Caco-2 (cell line): ENCODE data around the gene FOXP1. TPM values are rescaled to one million over a fixed set of nuclear protein-coding genes. Genes with fewer than 3 reads are reported as not detected.

Source experiments
- BruUV-seq: library from RNA; stranded (reverse); fragments of 400-500 nt; replicated peaks from 2 replicates; lab custom pipeline; 2021; lab: Mats Ljungman, UMichigan
- CTCF ChIA-PET: fragments of 300-600 bp; sonication (Branson Sonifier 250); formaldehyde crosslinking; loops from one replicate; lab custom pipeline; 2022; ENCODE audit warnings: antibody characterized with exemption; lab: Charles Lee
- POLR2A ChIA-PET: fragments of 300-600 bp; sonication (Branson Sonifier 250); formaldehyde crosslinking; loops from one replicate; lab custom pipeline; 2022; ENCODE audit warnings: antibody characterized with exemption; lab: Charles Lee
- DNase-seq, 2 experiments: peaks; one replicate each; pipeline versions ENCODE4 v3.0.0 to v3.0.0-alpha.2; 2020 to 2022
- H3K27me3 ChIP-seq: replicated peaks from 2 replicates; pipeline ENCODE4 v1.6.0; 2011; ENCODE audit warnings: low read length; ENCODE audit not compliant: control insufficient read depth, insufficient read depth
- H3K36me3 ChIP-seq: 2 replicates; pipeline ENCODE4 v1.5.1; 2011; ENCODE audit warnings: low read length; ENCODE audit not compliant: control insufficient read depth, insufficient read depth
- H3K4me1 ChIP-seq: fragments of 250-450 bp; sonication (Bioruptor Pico); 2 replicates; pipeline ENCODE4 v1.5.1; 2020; ENCODE audit warnings: mild to moderate bottlenecking
- H3K4me3 ChIP-seq: 2 replicates; pipeline ENCODE4 v1.5.1; 2011; ENCODE audit warnings: low read depth, mild to moderate bottlenecking, control low read depth, low read length
- H3K9me3 ChIP-seq: fragments of 250-450 bp; sonication (Bioruptor Pico); 2 replicates; pipeline ENCODE4 v1.5.1; 2020; ENCODE audit warnings: mild to moderate bottlenecking, moderate library complexity
- H3K27ac Mint-ChIP-seq: one replicate; pipeline ENCODE4 v1.8.0; 2022; ENCODE audit warnings: mixed read lengths; ENCODE audit not compliant: unreplicated experiment
- H3K27me3 Mint-ChIP-seq: one replicate; pipeline ENCODE4 v1.8.0; 2022; ENCODE audit warnings: mixed read lengths; ENCODE audit not compliant: insufficient read depth, unreplicated experiment
- H3K36me3 Mint-ChIP-seq: one replicate; pipeline ENCODE4 v1.8.0; 2022; ENCODE audit warnings: mild to moderate bottlenecking, mixed read lengths; ENCODE audit not compliant: insufficient read depth, unreplicated experiment
- H3K4me1 Mint-ChIP-seq: one replicate; pipeline ENCODE4 v1.8.0; 2022; ENCODE audit warnings: low read depth, mixed read lengths; ENCODE audit not compliant: unreplicated experiment
- H3K4me3 Mint-ChIP-seq: one replicate; pipeline ENCODE4 v1.8.0; 2022; ENCODE audit warnings: mild to moderate bottlenecking, moderate library complexity, mixed read lengths; ENCODE audit not compliant: unreplicated experiment
- H3K9me3 Mint-ChIP-seq: one replicate; pipeline ENCODE4 v1.8.0; 2022; ENCODE audit warnings: mixed read lengths; ENCODE audit not compliant: unreplicated experiment
- CTCF ChIP-seq, 2 experiments: fragments of 200-600 bp in 1 of 2; IDR thresholded peaks; 1 replicate in 1 of 2; 2 replicates in 1 of 2; pipeline versions ENCODE4 v1.5.1 to v1.8.0; 2011 to 2022; ENCODE audit warnings: antibody characterized with exemption in 1 of 2, control low read depth in 1 of 2, inconsistent platforms in 1 of 2, low read depth in 1 of 2, low read length in 1 of 2, mild to moderate bottlenecking in 1 of 2, moderate library complexity in 1 of 2; ENCODE audit not compliant: insufficient read depth in 1 of 2, severe bottlenecking in 1 of 2, unreplicated experiment in 1 of 2
- intact Hi-C: fragments of 100-400 bp; cut with micrococcal nuclease; formaldehyde crosslinking; loops from one replicate; pipeline ENCODE4 v1.10.0; 2022; ENCODE audit not compliant: unreplicated experiment
- total RNA-seq: library from RNA; stranded (reverse); gene quantifications from 2 replicates; pipeline ENCODE4 v1.2.3, GENCODE V29; 2022

The FOXP1 gene
- total RNA-seq, 1 experiment from 2014 or later, result 131 TPM

GRCh38 chr3:71008350-71008935 lies 575.1 kb downstream of the FOXP1 start:
- no TSS peak for BruUV-seq
- Histone ChIP-seq H3K36me3 (peaks cover 2% of the 10 kb centered on the region; the same call in 1 of the 2 replicates), H3K4me3 (no peak overlapping the region), H3K9me3 (no peaks in the 10 kb centered on the region), H3K4me1 (peaks cover 15% of the 10 kb centered on the region), H3K27me3 (no peaks in the 10 kb centered on the region)
- intact Hi-C loops, result loop anchor here (5.0 kb wide), 2 partner anchors 244 to 579 kb away; no protein-coding TSS in a partner anchor
- Mint-ChIP-seq H3K27ac (peak overlapping the region; percentile 76), H3K27me3 (no peaks in the 10 kb centered on the region), H3K4me1 (peaks cover 6% of the 10 kb centered on the region), H3K9me3 (no peaks in the 10 kb centered on the region), H3K36me3 (peaks cover 36% of the 10 kb centered on the region), H3K4me3 (no peak overlapping the region)
- ChIA-PET CTCF (interaction anchor here (0.6 kb wide), 1 partner anchor 348 kb away, joined by 3 read pairs; no protein-coding TSS in a partner anchor), POLR2A (no interaction called here)
- DNase-seq, result no peak
- TF ChIP-seq CTCF (IDR thresholded peaks at IDR 0.05; ENCODE audit: insufficient read depth in 1 of 2, low read depth in 1 of 2, low read length in 1 of 2, severe bottlenecking in 1 of 2, unreplicated experiment in 1 of 2), result no peak

GRCh38 chr3:71006810-71007785 lies 576.4 kb downstream of the FOXP1 start:
- ChIA-PET POLR2A (no interaction called here), CTCF (no interaction called here)
- no peaks in the 10 kb centered on the region for H3K9me3 ChIP-seq
- peaks cover 2% of the 10 kb centered on the region; the same call in 1 of the 2 replicates for H3K36me3 ChIP-seq
- H3K36me3 Mint-ChIP-seq, result peaks cover 26% of the 10 kb centered on the region
- H3K4me1 Mint-ChIP-seq, result peaks cover 6% of the 10 kb centered on the region
- DNase-seq, result peak in 1 of 2 experiments; percentile 13
- intact Hi-C loops, result loop anchor here (1.0 to 5.0 kb wide), 5 partner anchors 64 to 645 kb away; no protein-coding TSS in a partner anchor
- peak in 1 of 2 experiments; percentile 40 for TF ChIP-seq CTCF (IDR thresholded peaks at IDR 0.05; ENCODE audit: insufficient read depth in 1 of 2, low read depth in 1 of 2, low read length in 1 of 2, severe bottlenecking in 1 of 2, unreplicated experiment in 1 of 2)
- no peak overlapping the region for H3K27ac Mint-ChIP-seq
- H3K27me3 ChIP-seq, result no peaks in the 10 kb centered on the region
- H3K27me3 Mint-ChIP-seq, result no peaks in the 10 kb centered on the region
- no peak overlapping the region for H3K4me3 ChIP-seq
- peaks cover 15% of the 10 kb centered on the region for H3K4me1 ChIP-seq
- BruUV-seq, result no TSS peak
- no peak overlapping the region for H3K4me3 Mint-ChIP-seq
- no peaks in the 10 kb centered on the region for H3K9me3 Mint-ChIP-seq

- Histone ChIP-seq H3K4me1 (peaks cover 15% of the 10 kb centered on the region), H3K27me3 (no peaks in the 10 kb centered on the region), H3K4me3 (no peak overlapping the region), H3K9me3 (no peaks in the 10 kb centered on the region), H3K36me3 (no peaks in the 10 kb centered on the region; the same call in 1 of the 2 replicates)
- TF ChIP-seq CTCF (IDR thresholded peaks at IDR 0.05; ENCODE audit: insufficient read depth in 1 of 2, low read depth in 1 of 2, low read length in 1 of 2, severe bottlenecking in 1 of 2, unreplicated experiment in 1 of 2), result no peak
- Mint-ChIP-seq H3K36me3 (peaks cover 32% of the 10 kb centered on the region), H3K4me3 (no peak overlapping the region), H3K9me3 (no peaks in the 10 kb centered on the region), H3K27me3 (no peaks in the 10 kb centered on the region), H3K27ac (no peak overlapping the region), H3K4me1 (peaks cover 6% of the 10 kb centered on the region)
- no TSS peak for BruUV-seq
- intact Hi-C loops, result loop anchor here (2.0 to 5.0 kb wide), 3 partner anchors 65 to 581 kb away; no protein-coding TSS in a partner anchor
- no peak for DNase-seq
- POLR2A ChIA-PET, result no interaction called here
- CTCF ChIA-PET, result interaction anchor here (0.9 kb wide), 1 partner anchor 65 kb away, joined by 3 read pairs; no protein-coding TSS in a partner anchor
Observed at GRCh38 chr3:71005702-71006321, 577.7 kb downstream of the FOXP1 start.
